ENCODE measurements around the gene PLXNA2.

The PLXNA2 gene

DNA sequence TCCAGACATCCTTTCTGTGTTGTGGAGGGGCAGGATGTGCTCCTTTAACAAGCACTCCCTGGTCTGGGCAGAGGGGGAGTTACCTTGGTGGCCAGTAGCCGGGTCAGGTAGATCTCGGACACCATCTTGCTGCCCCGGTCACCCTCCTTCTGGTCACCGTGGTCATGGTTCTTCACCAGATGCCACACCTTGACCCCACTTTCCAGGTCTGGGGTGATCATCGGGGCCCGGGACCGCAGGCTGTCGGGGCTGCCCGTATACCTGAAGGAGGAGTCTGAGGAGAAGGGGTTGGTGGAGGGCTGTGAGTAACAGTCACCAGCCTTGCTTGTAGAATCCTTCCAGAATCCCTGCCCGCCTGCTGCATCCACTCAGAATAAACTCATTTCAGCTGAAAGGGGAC lies 210.9 kb downstream of the PLXNA2 start:
- DNase-seq = no peak

DNA sequence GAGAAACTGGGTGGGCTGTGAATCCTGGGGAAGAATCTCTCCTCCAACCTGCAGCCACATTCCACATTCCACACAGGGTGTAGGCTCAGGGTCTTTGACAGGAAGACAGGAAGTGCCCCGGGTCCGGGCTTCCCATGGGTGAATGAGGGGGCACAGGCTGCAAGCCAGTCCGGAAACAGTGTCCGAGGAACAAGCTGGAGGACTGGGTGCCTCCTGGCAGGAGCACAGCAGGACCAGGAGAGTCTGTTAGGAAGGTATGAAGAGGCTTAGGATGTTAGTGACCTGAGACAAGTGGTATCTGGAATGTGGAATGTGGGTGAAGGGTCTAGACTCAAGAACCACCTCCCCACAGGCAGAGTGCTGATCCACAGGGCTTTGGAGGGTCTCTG lies 212.3 kb downstream of the PLXNA2 start:
- DNase-seq = no peak

- DNase-seq = no peak
These were observed 212.8 kb downstream of the PLXNA2 start for GRCh38 chr1:208031316-208031931.

DNA sequence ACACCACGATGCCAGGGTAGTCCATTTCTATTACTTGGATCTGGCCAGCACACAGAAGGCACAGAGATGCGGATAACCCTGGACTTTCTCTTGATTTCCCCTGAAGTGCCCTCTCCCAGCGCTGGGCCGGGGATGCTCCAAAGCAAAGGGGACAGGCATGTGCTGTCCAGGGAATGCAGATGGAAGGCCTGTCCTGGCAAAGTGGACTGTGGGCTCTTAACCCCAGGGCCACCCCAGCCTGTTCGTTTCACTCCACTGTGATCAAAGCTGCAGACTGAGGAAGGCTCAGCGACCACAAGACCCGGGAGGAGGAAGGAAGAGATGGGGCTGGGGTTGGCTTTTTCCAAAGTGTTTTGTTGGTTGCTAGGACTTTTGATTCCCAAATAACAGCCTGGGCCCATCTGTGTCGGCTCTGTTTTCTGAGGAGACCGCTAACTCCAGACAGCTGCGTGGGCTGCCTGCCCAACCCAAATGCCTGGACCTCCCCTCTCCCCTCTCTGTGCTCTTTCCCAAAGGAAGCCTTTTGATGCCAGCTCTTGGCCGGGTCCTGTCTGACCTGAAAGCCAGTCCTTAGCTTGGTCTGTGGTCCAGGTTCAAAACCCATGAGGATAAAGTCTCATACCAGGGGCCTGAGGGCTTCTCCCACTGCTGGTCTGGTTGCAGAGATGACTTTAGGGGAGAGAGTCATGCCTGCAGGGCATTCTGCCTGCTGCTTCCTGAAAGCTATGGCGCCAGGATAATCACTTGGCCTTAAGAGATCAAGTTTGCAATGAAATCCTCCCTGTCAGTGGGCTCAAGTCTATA lies 213.7 kb downstream of the PLXNA2 start:
- no peak for DNase-seq

GRCh38 chr1:208029381-208030287 lies 214.6 kb downstream of the PLXNA2 start:
- peak; percentile 22 for DNase-seq

GRCh38 chr1:208028526-208028925 lies 215.7 kb downstream of the PLXNA2 start:
- DNase-seq = no peak

DNA sequence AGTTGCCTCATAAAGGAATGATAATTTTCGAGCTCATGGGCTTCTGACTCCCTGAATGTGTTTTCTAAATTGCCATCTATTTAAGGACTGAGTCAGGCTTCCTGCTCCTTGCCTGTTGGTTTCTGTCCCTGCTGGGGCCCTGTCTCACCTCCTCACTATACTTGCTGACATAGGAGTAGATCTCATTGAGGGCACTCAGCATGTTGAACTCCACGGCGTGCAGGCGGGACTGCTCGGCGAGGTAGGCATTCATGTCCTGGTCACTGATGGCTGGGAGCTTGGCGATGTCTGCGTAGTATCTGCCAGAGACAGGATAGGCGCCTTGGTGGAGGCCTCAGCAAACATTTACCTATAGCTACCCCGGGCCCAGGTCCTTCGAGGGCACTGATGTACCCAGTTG lies 216.3 kb downstream of the PLXNA2 start:
- DNase-seq = no peak

GRCh38 chr1:208026880-208027438 lies 217.2 kb downstream of the PLXNA2 start:
- DNase-seq = no peak

DNA sequence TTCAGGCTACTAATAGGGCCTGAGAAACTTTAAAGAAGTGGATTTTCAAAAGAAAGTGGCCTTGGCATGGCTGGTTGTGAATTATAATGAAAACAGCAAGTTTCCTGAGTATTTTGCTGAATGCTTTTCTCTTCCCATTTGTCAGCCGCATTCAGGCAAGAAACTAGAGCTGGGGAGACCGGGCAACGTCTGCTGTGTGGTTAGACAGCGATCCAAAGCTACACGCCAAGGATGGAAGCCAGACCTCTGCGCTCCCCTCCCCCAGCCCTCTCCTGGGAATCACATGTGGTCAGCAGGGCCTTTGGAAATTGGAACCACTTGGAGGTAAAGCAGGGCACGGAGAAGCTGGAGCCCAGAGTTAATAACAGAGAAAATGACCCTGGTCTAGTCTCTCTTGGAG lies 219.2 kb downstream of the PLXNA2 start:
- DNase-seq = no peak

DNA sequence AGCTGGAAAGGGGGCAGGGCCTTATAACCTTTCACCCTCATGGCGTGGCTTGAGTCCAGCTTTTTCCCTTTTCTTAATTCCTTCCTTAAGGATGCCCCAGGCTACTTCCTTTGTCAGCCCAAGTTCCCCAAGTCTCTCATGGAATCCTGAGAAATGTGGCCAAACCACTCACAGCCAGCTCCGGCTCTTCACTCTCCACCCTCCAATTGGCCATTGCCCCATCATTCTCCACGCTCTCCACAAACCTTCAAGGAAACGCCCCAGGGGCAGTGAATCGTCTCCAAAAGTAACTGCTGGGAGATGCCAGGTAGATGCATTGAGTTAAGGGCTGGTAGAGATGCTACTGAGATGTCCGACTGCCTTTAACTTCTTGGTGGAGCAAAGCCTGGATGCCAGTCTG lies 219.8 kb downstream of the PLXNA2 start:
- no peak for DNase-seq

DNA sequence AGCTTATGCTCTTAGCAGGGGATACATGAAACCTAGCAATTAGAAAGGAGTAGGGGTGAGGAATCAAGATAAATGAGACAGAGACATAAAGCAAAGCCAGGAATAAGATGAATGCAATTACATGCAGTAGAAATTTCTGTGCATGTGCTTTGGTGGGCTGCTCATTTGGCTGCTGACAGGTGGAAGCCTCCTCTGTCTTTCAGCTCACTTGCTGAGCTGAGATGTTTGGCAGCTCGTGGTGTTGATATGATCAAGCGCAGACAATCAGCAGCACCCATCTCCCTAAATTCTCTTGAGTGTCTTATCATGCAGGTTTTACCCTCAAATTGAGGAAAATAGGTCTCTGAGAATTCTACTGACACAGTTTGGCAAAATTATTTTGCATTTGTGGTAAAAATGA lies 224.9 kb downstream of the PLXNA2 start:
- no peak for DNase-seq

GRCh38 chr1:208015255-208015654 lies 228.9 kb downstream of the PLXNA2 start:
- no peak for DNase-seq

- DNase-seq = no peak
These were observed 231.0 kb downstream of the PLXNA2 start for GRCh38 chr1:208013210-208013609.

DNA sequence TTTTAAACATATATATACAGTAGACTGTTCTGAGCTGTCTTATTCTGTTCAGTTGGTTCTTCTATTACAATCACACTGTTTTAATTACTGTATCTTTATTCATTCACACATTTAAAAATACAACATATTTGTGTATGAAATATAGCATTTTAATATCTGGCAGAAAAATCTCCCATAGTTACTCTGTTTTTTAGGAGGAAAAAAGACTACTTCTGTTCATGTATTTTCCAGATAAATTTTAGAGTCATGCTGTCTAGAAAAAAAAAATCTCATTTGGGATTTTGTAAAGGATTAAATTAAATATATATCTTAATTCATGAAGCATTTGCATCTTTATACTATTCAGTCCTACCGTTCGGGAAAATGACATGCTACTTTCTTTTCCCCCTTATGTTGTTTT lies 231.5 kb downstream of the PLXNA2 start:
- no peak for DNase-seq

GRCh38 chr1:208010487-208011071 lies 233.6 kb downstream of the PLXNA2 start:
- DNase-seq = no peak

GRCh38 chr1:208009706-208010444 lies 234.3 kb downstream of the PLXNA2 start:
- DNase-seq = no peak

- no peak for DNase-seq
These were observed 234.9 kb downstream of the PLXNA2 start for GRCh38 chr1:208009303-208009702.

- DNase-seq = no peak
These were observed 235.7 kb downstream of the PLXNA2 start for GRCh38 chr1:208008534-208008933.

GRCh38 chr1:208007938-208008342 lies 236.2 kb downstream of the PLXNA2 start:
- peak; percentile 18 for DNase-seq

DNA sequence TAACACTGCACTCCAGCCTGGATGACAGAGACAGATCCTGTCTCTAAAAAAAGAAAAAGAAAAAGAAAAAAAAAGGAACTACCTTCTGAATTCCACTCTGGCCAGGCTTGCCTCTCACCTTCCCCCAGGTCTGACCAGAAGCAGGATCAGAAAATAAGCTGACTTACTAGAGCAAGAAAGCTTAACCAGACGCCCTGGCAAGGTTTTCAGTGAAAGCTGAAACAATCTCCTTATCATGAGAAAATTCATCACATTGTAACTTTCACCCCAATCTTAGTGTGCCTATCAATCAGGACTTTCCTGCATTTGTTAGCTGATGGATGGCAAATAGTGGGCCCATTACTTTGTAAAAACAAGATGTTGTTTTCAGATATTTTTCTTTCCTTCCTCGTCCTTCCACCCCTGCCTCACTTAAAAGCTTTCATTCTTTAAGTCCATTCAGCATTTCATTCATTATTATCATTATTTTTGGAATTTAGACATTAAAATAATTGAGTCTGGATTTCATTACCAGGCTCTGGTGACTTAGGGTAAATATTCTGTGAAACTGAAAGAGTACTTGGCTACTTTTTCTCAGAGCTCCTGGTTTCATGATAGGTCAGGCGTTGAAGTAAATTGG lies 236.8 kb downstream of the PLXNA2 start:
- no peak for DNase-seq

GRCh38 chr1:208006258-208006920 lies 237.8 kb downstream of the PLXNA2 start:
- DNase-seq = no peak
